Osteocyte (in vitro differentiated cells): ENCODE measurements around the gene CDH18. TPM values are rescaled to one million over a fixed set of nuclear protein-coding genes. Genes with fewer than 3 reads are reported as not detected.

Source experiments
- DNase-seq: peaks from one replicate; pipeline ENCODE4 v3.0.0; 2021; ENCODE audit warnings: mixed read lengths; ENCODE audit not compliant: unreplicated experiment; ENCODE audit errors: extremely low spot score
- H3K27ac Mint-ChIP-seq: one replicate; pipeline ENCODE4 v1.8.0; 2021; ENCODE audit warnings: mild to moderate bottlenecking, mixed read lengths; ENCODE audit not compliant: unreplicated experiment
- H3K27me3 Mint-ChIP-seq: one replicate; pipeline ENCODE4 v1.8.0; 2021; ENCODE audit warnings: mixed read lengths; ENCODE audit not compliant: unreplicated experiment
- H3K36me3 Mint-ChIP-seq: one replicate; pipeline ENCODE4 v1.8.0; 2021; ENCODE audit warnings: mixed read lengths; ENCODE audit not compliant: unreplicated experiment
- H3K4me1 Mint-ChIP-seq: one replicate; pipeline ENCODE4 v1.8.0; 2021; ENCODE audit warnings: mixed read lengths; ENCODE audit not compliant: unreplicated experiment
- H3K4me3 Mint-ChIP-seq: one replicate; pipeline ENCODE4 v1.8.0; 2021; ENCODE audit warnings: mild to moderate bottlenecking, moderate library complexity, mixed read lengths; ENCODE audit not compliant: unreplicated experiment
- H3K9me3 Mint-ChIP-seq: one replicate; pipeline ENCODE4 v1.8.0; 2021; ENCODE audit warnings: mixed read lengths; ENCODE audit not compliant: unreplicated experiment
- CTCF ChIP-seq: fragments of 200-600 bp; sonication (generic); IDR thresholded peaks from 2 replicates; pipeline ENCODE4 v1.5.0; 2021; ENCODE audit warnings: antibody characterized with exemption, mild to moderate bottlenecking, moderate library complexity
- total RNA-seq: library from RNA; stranded (reverse); gene quantifications from 2 replicates; pipeline ENCODE4 v1.2.1, GENCODE V29; 2021

Gene CDH18
- total RNA-seq, 1 donor from 2014 or later, result not detected

- Mint-ChIP-seq H3K36me3 (no peaks in the 10 kb centered on the region), H3K4me3 (no peak overlapping the region), H3K27ac (no peak overlapping the region), H3K27me3 (no peaks in the 10 kb centered on the region), H3K4me1 (no peaks in the 10 kb centered on the region), H3K9me3 (peaks cover 8% of the 10 kb centered on the region)
- no peak for DNase-seq
- no peak for TF ChIP-seq CTCF
Observed at GRCh38 chr5:19701731-19702130, 286.3 kb downstream of the CDH18 start.

- Mint-ChIP-seq H3K36me3 (no peaks in the 10 kb centered on the region), H3K4me3 (no peak overlapping the region), H3K9me3 (no peaks in the 10 kb centered on the region), H3K4me1 (no peaks in the 10 kb centered on the region), H3K27ac (no peak overlapping the region), H3K27me3 (no peaks in the 10 kb centered on the region)
- DNase-seq, result no peak
- no peak for TF ChIP-seq CTCF
Observed at GRCh38 chr5:19694949-19695611, 292.9 kb downstream of the CDH18 start.

- Mint-ChIP-seq H3K9me3 (peaks cover 14% of the 10 kb centered on the region), H3K4me3 (no peak overlapping the region), H3K27ac (no peak overlapping the region), H3K27me3 (no peaks in the 10 kb centered on the region), H3K36me3 (no peaks in the 10 kb centered on the region), H3K4me1 (no peaks in the 10 kb centered on the region)
- no peak for TF ChIP-seq CTCF
- DNase-seq, result no peak
Observed at GRCh38 chr5:19690978-19691377, 297.0 kb downstream of the CDH18 start.

- no peak for DNase-seq
- Mint-ChIP-seq H3K4me3 (no peak overlapping the region), H3K36me3 (no peaks in the 10 kb centered on the region), H3K27me3 (peaks cover 3% of the 10 kb centered on the region), H3K4me1 (no peaks in the 10 kb centered on the region), H3K9me3 (peaks cover 14% of the 10 kb centered on the region), H3K27ac (no peak overlapping the region)
- TF ChIP-seq CTCF, result no peak
Observed at GRCh38 chr5:19685473-19685872, 302.5 kb downstream of the CDH18 start.

GRCh38 chr5:19676895-19677294, 311.1 kb downstream of the CDH18 start:
- TF ChIP-seq CTCF, result no peak
- Mint-ChIP-seq H3K27me3 (peaks cover 2% of the 10 kb centered on the region), H3K4me1 (no peaks in the 10 kb centered on the region), H3K4me3 (no peak overlapping the region), H3K27ac (no peak overlapping the region), H3K36me3 (no peaks in the 10 kb centered on the region), H3K9me3 (peaks cover 4% of the 10 kb centered on the region)
- no peak for DNase-seq
